CD14-positive monocyte (primary cell): Measurements from ENCODE around the gene MLLT3. TPM values are rescaled to one million over a fixed set of nuclear protein-coding genes. Genes with fewer than 3 reads are reported as not detected.

ENCODE experiments used
- DNase-seq, 3 donors: peaks; one replicate each; pipeline ENCODE4 v3.0.0-alpha.2; 2011 to 2022
- H2AFZ ChIP-seq: 2 replicates; pipeline ENCODE4 v1.6.0; 2012; ENCODE audit warnings: mild to moderate bottlenecking, low read depth, low read length, inconsistent platforms; ENCODE audit not compliant: insufficient read depth, poor library complexity, severe bottlenecking
- H3K27ac ChIP-seq, 2 donors: 1 replicate in 1 of 2; 2 replicates in 1 of 2; pipeline ENCODE4 v1.5.1; 2012 to 2013; ENCODE audit warnings: low read length in 2 of 2, control low read depth in 1 of 2, inconsistent platforms in 1 of 2, low read depth in 1 of 2, mild to moderate bottlenecking in 1 of 2
- H3K27me3 ChIP-seq, 2 donors: one replicate each; pipeline versions ENCODE4 v1.6.0 to v1.6.1; 2011 to 2013; ENCODE audit warnings: low read length in 2 of 2; ENCODE audit not compliant: control insufficient read depth in 2 of 2, insufficient read depth in 2 of 2
- H3K36me3 ChIP-seq, 2 donors: replicated peaks in 1 of 2; 1 replicate in 1 of 2; 2 replicates in 1 of 2; pipeline versions ENCODE4 v1.5.1 to v1.6.1; 2012 to 2013; ENCODE audit warnings: low read length in 2 of 2, control low read depth in 1 of 2, inconsistent platforms in 1 of 2, mild to moderate bottlenecking in 1 of 2; ENCODE audit not compliant: insufficient read depth in 2 of 2, control insufficient read depth in 1 of 2
- H3K4me1 ChIP-seq, 2 donors: 1 replicate in 1 of 2; 2 replicates in 1 of 2; pipeline versions ENCODE4 v1.5.1 to v1.6.1; 2012 to 2013; ENCODE audit warnings: low read length in 2 of 2, control low read depth in 1 of 2, inconsistent platforms in 1 of 2, mild to moderate bottlenecking in 1 of 2, moderate library complexity in 1 of 2; ENCODE audit not compliant: insufficient read depth in 2 of 2, control insufficient read depth in 1 of 2
- H3K4me2 ChIP-seq: replicated peaks from 2 replicates; pipeline ENCODE3; 2012; ENCODE audit warnings: low read length, moderate library complexity, mild to moderate bottlenecking; ENCODE audit not compliant: poor library complexity, severe bottlenecking; ENCODE audit errors: extremely low read depth
- H3K4me3 ChIP-seq, 3 experiments: fragments of 200-600 bp in 1 of 3; sonication (generic) in 1 of 3; replicated peaks in 1 of 3; 1 replicate in 2 of 3; 2 replicates in 1 of 3; pipeline ENCODE4 v1.5.1; 2011 to 2013; ENCODE audit warnings: low read length in 3 of 3, mild to moderate bottlenecking in 3 of 3, control low read depth in 2 of 3, low read depth in 2 of 3, inconsistent platforms in 1 of 3, moderate library complexity in 1 of 3
- H3K79me2 ChIP-seq: 2 replicates; pipeline ENCODE4 v1.6.0; 2012; ENCODE audit warnings: mild to moderate bottlenecking, control low read depth, inconsistent platforms, low read length, moderate library complexity; ENCODE audit not compliant: insufficient read depth
- H3K9ac ChIP-seq: 2 replicates; pipeline ENCODE4 v1.6.0; 2017; ENCODE audit warnings: low read length, mild to moderate bottlenecking; ENCODE audit not compliant: insufficient read depth, poor library complexity, severe bottlenecking
- H3K9me3 ChIP-seq, 2 donors: replicated peaks in 1 of 2; 1 replicate in 1 of 2; 2 replicates in 1 of 2; pipeline versions ENCODE4 v1.5.1 to v1.6.1; 2012 to 2013; ENCODE audit warnings: low read length in 2 of 2, control low read depth in 1 of 2; ENCODE audit not compliant: control insufficient read depth in 1 of 2, insufficient read depth in 1 of 2
- H4K20me1 ChIP-seq: 2 replicates; pipeline ENCODE4 v1.6.0; 2012; ENCODE audit warnings: mild to moderate bottlenecking, low read length, control low read depth, moderate library complexity; ENCODE audit not compliant: insufficient read depth
- H3K27ac Mint-ChIP-seq, 7 donors: one replicate each; pipeline ENCODE4 v1.8.0; 2020; ENCODE audit warnings: mild to moderate bottlenecking in 7 of 7, mixed read lengths in 7 of 7, moderate library complexity in 6 of 7, inconsistent platforms in 2 of 7
- H3K27me3 Mint-ChIP-seq, 3 donors: one replicate each; pipeline ENCODE4 v1.8.0; 2021 to 2022; ENCODE audit warnings: low read depth in 3 of 3, mild to moderate bottlenecking in 3 of 3, mixed read lengths in 3 of 3, moderate library complexity in 3 of 3, inconsistent platforms in 1 of 3
- H3K36me3 Mint-ChIP-seq, 2 donors: one replicate each; pipeline ENCODE4 v1.8.0; 2020; ENCODE audit warnings: mixed read lengths in 2 of 2, inconsistent platforms in 1 of 2, mild to moderate bottlenecking in 1 of 2
- H3K4me1 Mint-ChIP-seq: one replicate; pipeline ENCODE4 v1.8.0; 2020; ENCODE audit warnings: mild to moderate bottlenecking, mixed read lengths
- H3K4me3 Mint-ChIP-seq, 2 donors: one replicate each; pipeline ENCODE4 v1.8.0; 2020; ENCODE audit warnings: mild to moderate bottlenecking in 2 of 2, mixed read lengths in 2 of 2, moderate library complexity in 1 of 2
- H3K9me3 Mint-ChIP-seq, 7 donors: one replicate each; pipeline ENCODE4 v1.8.0; 2020 to 2022; ENCODE audit warnings: mixed read lengths in 7 of 7, mild to moderate bottlenecking in 6 of 7, moderate library complexity in 6 of 7, inconsistent platforms in 2 of 7
- WGBS: methylation state at CpG from one replicate; pipeline ENCODE4 v1.1.5; 2013; ENCODE audit warnings: missing lambda C conversion rate; ENCODE audit not compliant: insufficient coverage; 5-methylcytosine and 5-hydroxymethylcytosine counted together
- intact Hi-C, 2 donors: fragments of 100-400 bp; cut with micrococcal nuclease; formaldehyde crosslinking; loops; one replicate each; pipeline versions ENCODE4 v1.15.0 to v1.15.1; 2023
- polyA plus RNA-seq, 3 donors: library from polyadenylated mRNA; depleted of rRNA in 1 of 3; unstranded in 2 of 3; stranded (reverse) in 1 of 3; fragments of 300-500 nt in 2 of 3; fragments of >200 nt in 1 of 3; fragmentation: Illumina TruSeq in 2 of 3; gene quantifications; 1 replicate in 2 of 3; 2 replicates in 1 of 3; pipeline ENCODE4 v1.2.3, GENCODE V29; 2012 to 2021
- TF ChIP-seq, protein P1 (sequence below): fragments of 200-600 bp; IDR thresholded peaks from one replicate; pipeline ENCODE4 v1.8.0; 2022; ENCODE audit warnings: antibody characterized with exemption, mild to moderate bottlenecking

The MLLT3 gene
- polyA plus RNA-seq, 3 donors: 0.81 to 2.3 (median 1.5) TPM

DNA sequence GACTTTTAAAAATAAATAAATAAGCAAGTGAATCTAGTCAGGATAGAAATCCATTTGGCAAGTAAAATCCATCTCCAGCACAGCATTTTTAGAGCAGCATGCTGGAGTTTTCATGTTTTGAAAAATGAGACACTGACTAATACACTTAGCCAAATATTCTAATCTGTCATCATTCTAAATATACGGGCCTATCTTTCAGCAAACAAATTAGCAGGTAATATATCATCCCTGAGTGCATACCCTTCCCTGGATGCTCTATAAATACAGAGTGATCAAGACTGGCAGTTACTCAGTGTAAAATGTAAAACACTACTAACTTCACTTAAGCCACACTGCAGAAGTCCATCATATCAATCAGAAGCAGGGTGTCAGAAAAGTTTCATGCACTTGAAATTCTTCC, 58.4 kb downstream of the MLLT3 start:
- no peaks in the 10 kb centered on the region for H4K20me1 ChIP-seq
- H3K79me2 ChIP-seq: no peaks in the 10 kb centered on the region
- H3K4me2 ChIP-seq: no peak overlapping the region
- Mint-ChIP-seq H3K4me3 (no peak overlapping the region), H3K9me3 (peaks cover 0 to 2% (median 0%) of the 10 kb centered on the region in 7 donors), H3K36me3 (no peaks in the 10 kb centered on the region), H3K27me3 (no peaks in the 10 kb centered on the region), H3K4me1 (peaks cover 3% of the 10 kb centered on the region), H3K27ac (no peak overlapping the region)
- H2AFZ ChIP-seq: no peak overlapping the region
- intact Hi-C loops: no loop called here
- H3K27ac ChIP-seq: no peak overlapping the region
- no peaks in the 10 kb centered on the region for H3K9me3 ChIP-seq
- H3K4me1 ChIP-seq: no peaks in the 10 kb centered on the region
- no peaks in the 10 kb centered on the region for H3K27me3 ChIP-seq
- no peak overlapping the region for H3K4me3 ChIP-seq
- TF ChIP-seq, protein P1, sequence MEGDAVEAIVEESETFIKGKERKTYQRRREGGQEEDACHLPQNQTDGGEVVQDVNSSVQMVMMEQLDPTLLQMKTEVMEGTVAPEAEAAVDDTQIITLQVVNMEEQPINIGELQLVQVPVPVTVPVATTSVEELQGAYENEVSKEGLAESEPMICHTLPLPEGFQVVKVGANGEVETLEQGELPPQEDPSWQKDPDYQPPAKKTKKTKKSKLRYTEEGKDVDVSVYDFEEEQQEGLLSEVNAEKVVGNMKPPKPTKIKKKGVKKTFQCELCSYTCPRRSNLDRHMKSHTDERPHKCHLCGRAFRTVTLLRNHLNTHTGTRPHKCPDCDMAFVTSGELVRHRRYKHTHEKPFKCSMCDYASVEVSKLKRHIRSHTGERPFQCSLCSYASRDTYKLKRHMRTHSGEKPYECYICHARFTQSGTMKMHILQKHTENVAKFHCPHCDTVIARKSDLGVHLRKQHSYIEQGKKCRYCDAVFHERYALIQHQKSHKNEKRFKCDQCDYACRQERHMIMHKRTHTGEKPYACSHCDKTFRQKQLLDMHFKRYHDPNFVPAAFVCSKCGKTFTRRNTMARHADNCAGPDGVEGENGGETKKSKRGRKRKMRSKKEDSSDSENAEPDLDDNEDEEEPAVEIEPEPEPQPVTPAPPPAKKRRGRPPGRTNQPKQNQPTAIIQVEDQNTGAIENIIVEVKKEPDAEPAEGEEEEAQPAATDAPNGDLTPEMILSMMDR: no peak
- no peaks in the 10 kb centered on the region for H3K36me3 ChIP-seq
- no CpG with 5 or more reads among the region's 1 CpG for WGBS
- no peak for DNase-seq
- no peak overlapping the region for H3K9ac ChIP-seq

DNA sequence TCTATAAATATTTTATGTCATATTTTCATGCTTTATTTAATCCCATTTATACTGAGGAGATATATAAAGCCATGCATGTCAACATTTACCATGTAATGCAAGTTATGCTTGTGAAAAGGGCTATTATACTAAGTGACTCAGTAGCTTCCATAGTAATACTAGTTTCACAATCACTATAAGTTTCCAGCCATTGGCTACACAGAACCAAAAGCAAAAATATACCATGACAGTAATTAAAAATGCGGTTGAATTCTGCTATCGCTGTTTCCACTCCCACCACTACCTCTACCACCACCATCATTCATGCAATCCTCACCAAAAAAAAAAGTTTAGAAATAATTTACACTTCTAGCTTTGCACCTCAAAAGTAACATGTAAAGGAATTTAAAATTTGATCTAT, 60.2 kb downstream of the MLLT3 start:
- Mint-ChIP-seq H3K27ac (no peak overlapping the region), H3K9me3 (peaks cover 0 to 2% (median 0%) of the 10 kb centered on the region in 7 donors), H3K4me1 (peaks cover 3% of the 10 kb centered on the region), H3K36me3 (no peaks in the 10 kb centered on the region), H3K4me3 (no peak overlapping the region), H3K27me3 (peaks cover 0 to 3% (median 0%) of the 10 kb centered on the region in 3 donors)
- intact Hi-C loops: no loop called here
- Histone ChIP-seq H3K4me3 (no peak overlapping the region), H3K79me2 (no peaks in the 10 kb centered on the region), H3K36me3 (no peaks in the 10 kb centered on the region), H4K20me1 (no peaks in the 10 kb centered on the region), H3K9ac (no peak overlapping the region), H3K4me2 (no peak overlapping the region), H3K9me3 (no peaks in the 10 kb centered on the region), H3K27me3 (no peaks in the 10 kb centered on the region), H3K4me1 (no peaks in the 10 kb centered on the region), H3K27ac (no peak overlapping the region), H2AFZ (no peak overlapping the region)
- DNase-seq: no peak
- WGBS: no CpG with 5 or more reads among the region's 2 CpGs
- TF ChIP-seq, protein P1: no peak
